ENCODE results near the gene PDE9A. TPM values are rescaled to one million over a fixed set of nuclear protein-coding genes. Genes with fewer than 3 reads are reported as not detected.

Gene PDE9A
- total and polyA plus RNA-seq, 2 donors (not counting 3 experiments of a cell fraction or from before 2014, with no cell fraction given), result 0.28 to 2.2 TPM

DNA sequence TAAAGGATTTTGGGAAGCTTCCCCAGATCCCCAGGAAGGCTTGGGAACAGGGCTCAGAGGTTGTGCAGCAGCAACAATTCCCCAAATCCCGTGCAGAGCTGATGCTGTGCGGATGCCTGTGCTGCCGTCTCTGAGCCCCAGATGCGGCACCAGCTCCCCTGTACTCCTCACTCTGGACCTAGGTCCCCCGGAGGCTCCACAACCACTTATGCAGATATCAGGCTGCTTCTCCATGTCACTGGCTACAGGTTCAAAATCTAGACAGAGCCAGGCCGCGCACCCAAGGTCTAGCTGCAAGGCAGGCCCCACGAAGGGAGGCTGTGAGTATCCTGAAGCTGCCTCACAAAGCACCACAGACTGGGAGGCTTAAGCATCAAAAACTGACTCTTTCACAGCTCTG is 81.6 kb downstream of the PDE9A start:
- Histone ChIP-seq H3K4me3 (replicated peaks in 1 of 3; ENCODE audit: insufficient read depth in 1 of 3, low read depth in 1 of 3, low read length in 3 of 3) (no peak overlapping the region), H3K27me3 (ENCODE audit: control insufficient read depth in 2 of 2, insufficient read depth in 2 of 2, low read length in 2 of 2) (peaks cover 0 to 3% of the 10 kb centered on the region in 2 experiments), H3K4me1 (ENCODE audit: control insufficient read depth, extremely low read depth, insufficient read depth, low read length) (no peaks in the 10 kb centered on the region), H2AFZ (ENCODE audit: low read depth, low read length) (no peak overlapping the region), H3K27ac (ENCODE audit: insufficient read depth, low read depth, low read length) (no peak overlapping the region), H3K79me2 (ENCODE audit: control insufficient read depth, insufficient read depth, low read length) (no peaks in the 10 kb centered on the region), H3K9me1 (replicated peaks; ENCODE audit: control insufficient read depth, extremely low read depth, insufficient read depth, low read length) (no peaks in the 10 kb centered on the region), H3K4me2 (ENCODE audit: insufficient read depth, low read length) (no peak overlapping the region), H3K9me3 (replicated peaks; ENCODE audit: control insufficient read depth, insufficient read depth, low read length) (no peaks in the 10 kb centered on the region), H3K36me3 (ENCODE audit: control insufficient read depth in 2 of 2, extremely low read depth in 1 of 2, insufficient read depth in 2 of 2, low read length in 2 of 2) (no peaks in the 10 kb centered on the region), H3K9ac (replicated peaks; ENCODE audit: extremely low read depth, insufficient read depth, low read length) (no peak overlapping the region), H4K20me1 (replicated peaks; ENCODE audit: control insufficient read depth, extremely low read depth, insufficient read depth, low read length) (no peaks in the 10 kb centered on the region)
- ChIA-PET CTCF (interaction anchor here (1.4 kb wide), 1 partner anchor 20 kb away, joined by 3 read pairs; no protein-coding TSS in a partner anchor), POLR2A (no interaction called here)
- FAIRE-seq, result no peak
- intact Hi-C loops (cut with micrococcal nuclease), result no loop called here
- TF ChIP-seq, protein P1, sequence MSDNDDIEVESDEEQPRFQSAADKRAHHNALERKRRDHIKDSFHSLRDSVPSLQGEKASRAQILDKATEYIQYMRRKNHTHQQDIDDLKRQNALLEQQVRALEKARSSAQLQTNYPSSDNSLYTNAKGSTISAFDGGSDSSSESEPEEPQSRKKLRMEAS (IDR thresholded peaks at IDR 0.05; ENCODE audit: insufficient read depth, insufficient read length), result no peak
- TF ChIP-seq MYC (IDR thresholded peaks at IDR 0.05; ENCODE audit: low read depth, low read length) (no peak), POLR2AphosphoS5 (IDR thresholded peaks at IDR 0.05; ENCODE audit: insufficient read depth, low read depth, low read length) (no peak), EZH2 (IDR thresholded peaks at IDR 0.05; ENCODE audit: borderline replicate concordance, low read depth, low read length, severe bottlenecking) (no peak), POLR2A (IDR thresholded peaks at IDR 0.05; ENCODE audit: low read depth, low read length) (no peak), CTCF (IDR thresholded peaks at IDR 0.05; ENCODE audit: extremely low read depth in 1 of 2, insufficient read depth in 1 of 2, low read depth in 1 of 2, low read length in 2 of 2) (no peak), GATA2 (IDR thresholded peaks at IDR 0.05; ENCODE audit: insufficient read depth, insufficient read length, low read depth, low read length) (no peak), FOS (IDR thresholded peaks at IDR 0.05; ENCODE audit: borderline replicate concordance, insufficient read depth, low read length) (no peak), JUN (IDR thresholded peaks at IDR 0.05; ENCODE audit: borderline replicate concordance, insufficient read depth, insufficient read length, low read depth) (no peak)
- dilution Hi-C loops (cut with MboI; ENCODE audit: extremely low pct_ligation_motif_present, low sequenced_read_pairs), result no loop called here
- no peak for DNase-seq (ENCODE audit: low read depth, low spot score)
- BruUV-seq (replicated peaks), result no TSS peak
